ENCODE data around the gene OTOGL.

Gene OTOGL

DNA sequence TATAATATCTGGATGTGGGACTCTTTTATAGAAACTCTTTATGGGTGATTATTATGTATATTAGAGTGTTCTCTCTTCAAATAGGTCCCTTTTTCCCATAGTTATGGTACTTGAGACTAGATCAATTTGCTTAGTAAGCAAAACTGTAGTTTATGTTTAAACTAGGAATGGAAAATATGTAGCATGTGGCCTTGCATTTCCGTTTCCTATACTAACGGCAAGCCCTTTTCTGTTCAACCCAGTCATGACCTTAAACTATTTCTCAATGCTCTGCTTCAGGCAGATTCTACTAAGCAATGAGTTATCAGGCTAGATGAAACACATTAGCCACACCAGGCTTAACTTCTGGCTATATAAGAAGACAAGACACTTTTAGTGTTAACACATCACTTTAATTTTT, 84.6 kb downstream of the OTOGL start:
- TF ChIP-seq, protein P1, sequence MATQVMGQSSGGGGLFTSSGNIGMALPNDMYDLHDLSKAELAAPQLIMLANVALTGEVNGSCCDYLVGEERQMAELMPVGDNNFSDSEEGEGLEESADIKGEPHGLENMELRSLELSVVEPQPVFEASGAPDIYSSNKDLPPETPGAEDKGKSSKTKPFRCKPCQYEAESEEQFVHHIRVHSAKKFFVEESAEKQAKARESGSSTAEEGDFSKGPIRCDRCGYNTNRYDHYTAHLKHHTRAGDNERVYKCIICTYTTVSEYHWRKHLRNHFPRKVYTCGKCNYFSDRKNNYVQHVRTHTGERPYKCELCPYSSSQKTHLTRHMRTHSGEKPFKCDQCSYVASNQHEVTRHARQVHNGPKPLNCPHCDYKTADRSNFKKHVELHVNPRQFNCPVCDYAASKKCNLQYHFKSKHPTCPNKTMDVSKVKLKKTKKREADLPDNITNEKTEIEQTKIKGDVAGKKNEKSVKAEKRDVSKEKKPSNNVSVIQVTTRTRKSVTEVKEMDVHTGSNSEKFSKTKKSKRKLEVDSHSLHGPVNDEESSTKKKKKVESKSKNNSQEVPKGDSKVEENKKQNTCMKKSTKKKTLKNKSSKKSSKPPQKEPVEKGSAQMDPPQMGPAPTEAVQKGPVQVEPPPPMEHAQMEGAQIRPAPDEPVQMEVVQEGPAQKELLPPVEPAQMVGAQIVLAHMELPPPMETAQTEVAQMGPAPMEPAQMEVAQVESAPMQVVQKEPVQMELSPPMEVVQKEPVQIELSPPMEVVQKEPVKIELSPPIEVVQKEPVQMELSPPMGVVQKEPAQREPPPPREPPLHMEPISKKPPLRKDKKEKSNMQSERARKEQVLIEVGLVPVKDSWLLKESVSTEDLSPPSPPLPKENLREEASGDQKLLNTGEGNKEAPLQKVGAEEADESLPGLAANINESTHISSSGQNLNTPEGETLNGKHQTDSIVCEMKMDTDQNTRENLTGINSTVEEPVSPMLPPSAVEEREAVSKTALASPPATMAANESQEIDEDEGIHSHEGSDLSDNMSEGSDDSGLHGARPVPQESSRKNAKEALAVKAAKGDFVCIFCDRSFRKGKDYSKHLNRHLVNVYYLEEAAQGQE (IDR thresholded peaks at IDR 0.05; ENCODE audit: insufficient replicate concordance, low read depth) = no peak
- TF ChIP-seq SPI1 (IDR thresholded peaks at IDR 0.05; ENCODE audit: borderline replicate concordance, low read depth) = no peak
- TF ChIP-seq GABPA (IDR thresholded peaks at IDR 0.05; ENCODE audit: low read depth) = no peak
- no peak for TF ChIP-seq POLR2AphosphoS5 (IDR thresholded peaks at IDR 0.05; ENCODE audit: low read depth)
- TF ChIP-seq, protein P2, sequence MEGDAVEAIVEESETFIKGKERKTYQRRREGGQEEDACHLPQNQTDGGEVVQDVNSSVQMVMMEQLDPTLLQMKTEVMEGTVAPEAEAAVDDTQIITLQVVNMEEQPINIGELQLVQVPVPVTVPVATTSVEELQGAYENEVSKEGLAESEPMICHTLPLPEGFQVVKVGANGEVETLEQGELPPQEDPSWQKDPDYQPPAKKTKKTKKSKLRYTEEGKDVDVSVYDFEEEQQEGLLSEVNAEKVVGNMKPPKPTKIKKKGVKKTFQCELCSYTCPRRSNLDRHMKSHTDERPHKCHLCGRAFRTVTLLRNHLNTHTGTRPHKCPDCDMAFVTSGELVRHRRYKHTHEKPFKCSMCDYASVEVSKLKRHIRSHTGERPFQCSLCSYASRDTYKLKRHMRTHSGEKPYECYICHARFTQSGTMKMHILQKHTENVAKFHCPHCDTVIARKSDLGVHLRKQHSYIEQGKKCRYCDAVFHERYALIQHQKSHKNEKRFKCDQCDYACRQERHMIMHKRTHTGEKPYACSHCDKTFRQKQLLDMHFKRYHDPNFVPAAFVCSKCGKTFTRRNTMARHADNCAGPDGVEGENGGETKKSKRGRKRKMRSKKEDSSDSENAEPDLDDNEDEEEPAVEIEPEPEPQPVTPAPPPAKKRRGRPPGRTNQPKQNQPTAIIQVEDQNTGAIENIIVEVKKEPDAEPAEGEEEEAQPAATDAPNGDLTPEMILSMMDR (IDR thresholded peaks at IDR 0.05; ENCODE audit: insufficient read depth, low read length) = no peak
- no peak for DNase-seq (ENCODE audit: low read depth in 1 of 2, low spot score in 1 of 2)
- H3K4me3 ChIP-seq (replicated peaks; ENCODE audit: insufficient read depth, low read length) = no peak overlapping the region
- H3K27ac ChIP-seq (replicated peaks) = no peak overlapping the region
- H3K27me3 ChIP-seq (ENCODE audit: insufficient read depth, poor library complexity, severe bottlenecking) = peaks cover 2% of the 10 kb centered on the region

DNA sequence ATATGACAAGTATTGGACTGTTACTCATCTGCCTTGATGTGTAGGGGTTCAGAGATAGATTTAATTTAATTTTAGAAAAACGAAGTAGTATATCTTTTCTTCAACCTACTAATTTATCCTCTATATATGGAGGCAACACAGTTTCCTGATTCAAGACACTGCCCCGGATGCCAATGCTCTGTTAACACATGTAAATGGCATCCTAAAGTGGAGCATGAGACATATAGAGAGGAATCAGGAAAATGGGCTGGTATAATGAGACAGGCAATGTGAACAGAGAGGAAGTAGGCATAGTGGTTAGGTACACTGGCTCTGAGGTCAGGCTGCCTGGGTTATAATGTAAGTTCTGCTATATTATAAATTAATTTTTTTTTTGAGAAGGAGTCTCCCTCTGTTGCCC, 85.6 kb downstream of the OTOGL start:
- DNase-seq (ENCODE audit: low read depth in 1 of 2, low spot score in 1 of 2) = no peak
- TF ChIP-seq POLR2AphosphoS5 (IDR thresholded peaks at IDR 0.05; ENCODE audit: low read depth) (no peak), SPI1 (IDR thresholded peaks at IDR 0.05; ENCODE audit: borderline replicate concordance, low read depth) (no peak), GABPA (IDR thresholded peaks at IDR 0.05; ENCODE audit: low read depth) (no peak)
- TF ChIP-seq, protein P1 (IDR thresholded peaks at IDR 0.05; ENCODE audit: insufficient replicate concordance, low read depth) = no peak
- TF ChIP-seq, protein P2 (IDR thresholded peaks at IDR 0.05; ENCODE audit: insufficient read depth, low read length) = no peak
- no peak overlapping the region for H3K4me3 ChIP-seq (replicated peaks; ENCODE audit: insufficient read depth, low read length)
- no peak overlapping the region for H3K27ac ChIP-seq (replicated peaks)
- H3K27me3 ChIP-seq (ENCODE audit: insufficient read depth, poor library complexity, severe bottlenecking) = peaks cover 2% of the 10 kb centered on the region

DNA sequence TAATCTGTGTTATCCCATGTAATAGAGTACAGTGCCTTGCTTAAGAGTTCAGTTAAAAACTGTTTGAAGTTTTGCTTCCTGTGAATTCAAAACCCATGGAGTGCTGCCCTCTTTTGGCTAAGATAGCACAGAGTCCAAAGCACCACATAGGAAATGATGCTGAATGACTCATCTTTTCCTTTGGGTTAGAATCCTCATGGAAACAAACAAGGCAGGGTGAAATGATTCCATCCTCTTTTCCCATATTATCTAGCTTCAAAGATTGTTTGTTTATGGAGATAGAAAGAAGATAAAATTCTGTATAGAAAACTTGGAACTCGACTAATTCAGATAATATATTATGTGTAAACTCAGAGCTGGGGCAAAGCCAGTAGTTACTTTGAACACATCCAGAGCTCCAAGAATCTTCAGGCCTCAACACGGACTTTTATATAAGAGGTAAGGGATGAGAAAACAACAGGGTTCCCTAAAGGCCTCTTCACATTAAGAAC, 87.4 kb downstream of the OTOGL start:
- no peak overlapping the region for H3K4me3 ChIP-seq (replicated peaks; ENCODE audit: insufficient read depth, low read length)
- TF ChIP-seq GABPA (IDR thresholded peaks at IDR 0.05; ENCODE audit: low read depth) = no peak
- no peak for TF ChIP-seq SPI1 (IDR thresholded peaks at IDR 0.05; ENCODE audit: borderline replicate concordance, low read depth)
- TF ChIP-seq, protein P2 (IDR thresholded peaks at IDR 0.05; ENCODE audit: insufficient read depth, low read length) = peak; percentile 44
- TF ChIP-seq, protein P1 (IDR thresholded peaks at IDR 0.05; ENCODE audit: insufficient replicate concordance, low read depth) = no peak
- no peak for TF ChIP-seq POLR2AphosphoS5 (IDR thresholded peaks at IDR 0.05; ENCODE audit: low read depth)
- H3K27ac ChIP-seq (replicated peaks) = no peak overlapping the region
- DNase-seq (ENCODE audit: low read depth in 1 of 2, low spot score in 1 of 2) = peak in 1 of 2 experiments; percentile 38
- peaks cover 2% of the 10 kb centered on the region for H3K27me3 ChIP-seq (ENCODE audit: insufficient read depth, poor library complexity, severe bottlenecking)
